Measurements from ENCODE around the gene EHD2. TPM values are rescaled to one million over a fixed set of nuclear protein-coding genes. Genes with fewer than 3 reads are reported as not detected.

Gene EHD2
- total and polyA plus RNA-seq, 2 of the 4 experiments (the other 2 are of a cell fraction): 35.3 to 181 TPM

- intact Hi-C loops (cut with micrococcal nuclease): no loop called here
Measured at GRCh38 chr19:47730521-47730889, 17.3 kb downstream of the EHD2 start.

More at GRCh38 chr19:47730521-47730889, 17.3 kb downstream of the EHD2 start:
- Histone ChIP-seq H4K5ac (ENCODE audit: low read depth, low read length) (no peak overlapping the region), H3K4ac (ENCODE audit: low read depth, low read length) (peak overlapping the region; percentile 35; the same call in 1 of the 2 replicates), H2BK20ac (ENCODE audit: low read depth, low read length) (no peak overlapping the region), H3K9me1 (ENCODE audit: insufficient read depth, low read length) (peaks cover 31% of the 10 kb centered on the region), H4K91ac (ENCODE audit: insufficient read depth, low read depth, low read length) (no peak overlapping the region), H2BK120ac (ENCODE audit: low read depth, low read length) (no peak overlapping the region), H3K79me1 (ENCODE audit: low read depth in 1 of 2, low read length in 2 of 2) (peaks cover 42 to 72% of the 10 kb centered on the region in 2 experiments), H3K27ac (ENCODE audit: insufficient read depth, low read length) (no peak overlapping the region), H2AFZ (replicated peaks; ENCODE audit: low read length, poor library complexity) (no peak overlapping the region), H2BK15ac (ENCODE audit: low read depth, low read length) (no peak overlapping the region), H3K4me3 (ENCODE audit: insufficient read depth, low read depth, low read length) (no peak overlapping the region), H2AK9ac (replicated peaks; ENCODE audit: low read depth, low read length, poor library complexity) (no peak overlapping the region), H3K18ac (ENCODE audit: low read depth, low read length) (no peak overlapping the region), H3K36me3 (ENCODE audit: control insufficient read depth, insufficient read depth, low read length) (peaks cover 76% of the 10 kb centered on the region), H3K4me2 (ENCODE audit: low read depth, low read length) (no peak overlapping the region), H4K20me1 (ENCODE audit: insufficient read depth, low read length) (peaks cover 60% of the 10 kb centered on the region), H4K8ac (ENCODE audit: low read depth in 2 of 2, low read length in 2 of 2) (no peak overlapping the region; a peak in 1 of 4 replicates), H3K9me3 (ENCODE audit: control insufficient read depth, insufficient read depth, low read length) (no peaks in the 10 kb centered on the region), H2AK5ac (ENCODE audit: low read depth, low read length) (peak overlapping the region; percentile 45; the same call in 1 of the 2 replicates), H3K23ac (ENCODE audit: low read depth, low read length) (no peak overlapping the region), H3K9ac (ENCODE audit: low read depth, low read length) (no peak overlapping the region), H2BK5ac (ENCODE audit: low read depth, low read length, poor library complexity, severe bottlenecking) (no peak overlapping the region), H3K27me3 (ENCODE audit: control insufficient read depth, insufficient read depth, low read length) (no peaks in the 10 kb centered on the region), H3K4me1 (ENCODE audit: control insufficient read depth, insufficient read depth, low read length) (peaks cover 19% of the 10 kb centered on the region), H3K56ac (ENCODE audit: extremely low read depth, insufficient read depth, low read length) (no peak overlapping the region), H3K14ac (replicated peaks; ENCODE audit: low read depth, low read length) (no peak overlapping the region)
- no TSS peak for BruUV-seq (replicated peaks)
- POLR2A ChIA-PET (ENCODE audit: unreplicated experiment): no interaction called here
- in situ Hi-C loops (cut with MboI; ENCODE audit: low sequenced_read_pairs) (no loop called here), dilution Hi-C loops (cut with HindIII; ENCODE audit: low sequenced_read_pairs, unreplicated experiment) (no loop called here)
- TF ChIP-seq USF2 (IDR thresholded peaks at IDR 0.05; ENCODE audit: low read depth, low read length) (no peak), ELK1 (IDR thresholded peaks at IDR 0.05; ENCODE audit: borderline replicate concordance, low read depth, low read length) (no peak), MAZ (IDR thresholded peaks at IDR 0.05; ENCODE audit: borderline replicate concordance, low read depth, low read length) (no peak), SMC3 (IDR thresholded peaks at IDR 0.05; ENCODE audit: low read depth, low read length) (no peak)
- DNase-seq (no peak), ATAC-seq (ENCODE audit: low read depth) (no peak)
- WGBS, 2 experiments (ENCODE audit: extremely low coverage in 2 of 2, insufficient read length in 1 of 2): 90% methylated on average over 2 of the region's 8 CpGs; no CpG with 5 or more reads in 1 of the 2 experiments
- CTCF ChIA-PET: no interaction called here

Data from IMR-90 (cell line).